NCI-H774 (cell line): ENCODE measurements around the gene CCDC12.
"Not testable (repeated sequence)": the region's sequence is repeated elsewhere in the genome, so short reads cannot be mapped to it uniquely, and the experiment has no call there.

ENCODE experiments used
- DNase-seq: peaks from one replicate; lab custom pipeline; 2025; lab: John Stamatoyannopoulos, UW

The CCDC12 gene

GRCh38 chr3:46922426-46922825 lies 54.1 kb downstream of the CCDC12 start:
- DNase-seq, result no peak

- no peak for DNase-seq
Observed at GRCh38 chr3:46921871-46922271, 54.7 kb downstream of the CCDC12 start.

- DNase-seq, result no peak
Observed at GRCh38 chr3:46921041-46921440, 55.5 kb downstream of the CCDC12 start.

- DNase-seq, result no peak
Observed at GRCh38 chr3:46918634-46919033, 57.9 kb downstream of the CCDC12 start.

- no peak for DNase-seq
Observed at GRCh38 chr3:46918202-46918601, 58.3 kb downstream of the CCDC12 start.

- DNase-seq, result no peak
Observed at GRCh38 chr3:46917257-46917656, 59.3 kb downstream of the CCDC12 start.

- DNase-seq, result no peak
Observed at GRCh38 chr3:46916799-46917198, 59.7 kb downstream of the CCDC12 start.

GRCh38 chr3:46916278-46916677 lies 60.3 kb downstream of the CCDC12 start:
- no peak for DNase-seq

- DNase-seq, result no peak
Observed at GRCh38 chr3:46915297-46915822, 61.2 kb downstream of the CCDC12 start.

GRCh38 chr3:46914849-46915248 lies 61.7 kb downstream of the CCDC12 start:
- DNase-seq, result no peak

GRCh38 chr3:46913644-46914043 lies 62.9 kb downstream of the CCDC12 start:
- DNase-seq, result no peak

- DNase-seq, result no peak
Observed at GRCh38 chr3:46912986-46913385, 63.6 kb downstream of the CCDC12 start.

GRCh38 chr3:46910914-46911313 lies 65.6 kb downstream of the CCDC12 start:
- not testable (repeated sequence) for DNase-seq

- DNase-seq, result no peak
Observed at GRCh38 chr3:46910166-46910760, 66.3 kb downstream of the CCDC12 start.

- peak; percentile 20 for DNase-seq
Observed at GRCh38 chr3:46909535-46910161, 66.9 kb downstream of the CCDC12 start.

GRCh38 chr3:46908986-46909534 lies 67.5 kb downstream of the CCDC12 start:
- no peak for DNase-seq

GRCh38 chr3:46908294-46908985 lies 68.1 kb downstream of the CCDC12 start:
- no peak for DNase-seq

- no peak for DNase-seq
Observed at GRCh38 chr3:46907960-46908293, 68.6 kb downstream of the CCDC12 start.

- no peak for DNase-seq
Observed at GRCh38 chr3:46907271-46907670, 69.3 kb downstream of the CCDC12 start.

- no peak for DNase-seq
Observed at GRCh38 chr3:46906471-46907058, 70.0 kb downstream of the CCDC12 start.

GRCh38 chr3:46905661-46906451 lies 70.7 kb downstream of the CCDC12 start:
- no peak for DNase-seq

- no peak for DNase-seq
Observed at GRCh38 chr3:46905213-46905560, 71.4 kb downstream of the CCDC12 start.
